B cell (primary cell): Measurements from ENCODE around the gene ARSI. TPM values are rescaled to one million over a fixed set of nuclear protein-coding genes. Genes with fewer than 3 reads are reported as not detected.

Experiments
- ATAC-seq: fragments of 200-7000 bp; cut with Tn5 transposase; one replicate; pipeline ENCODE4 v1.10.0; 2021; ENCODE audit warnings: low read depth, mild to moderate bottlenecking, moderate number of reproducible peaks, moderate library complexity
- CTCF ChIA-PET: fragments of 350-600 bp; sonication (Branson Sonifier 250); formaldehyde crosslinking; loops from one replicate; lab custom pipeline; 2021; ENCODE audit warnings: antibody characterized with exemption, inconsistent platforms; lab: Charles Lee
- POLR2A ChIA-PET: fragments of 350-600 bp; sonication (Branson Sonifier 250); formaldehyde crosslinking; loops from one replicate; lab custom pipeline; 2021; ENCODE audit warnings: antibody characterized with exemption; lab: Charles Lee
- DNase-seq: peaks from one replicate; pipeline ENCODE4 v3.0.0; 2013
- H2AFZ ChIP-seq: 2 replicates; pipeline ENCODE4 v1.6.1; 2012; ENCODE audit warnings: mild to moderate bottlenecking, low read depth, low read length; ENCODE audit not compliant: insufficient read depth, poor library complexity, severe bottlenecking
- H3K27ac ChIP-seq, 2 donors: 1 replicate in 1 of 2; 2 replicates in 1 of 2; pipeline ENCODE4 v1.5.1; 2012 to 2013; ENCODE audit warnings: low read length in 2 of 2, mild to moderate bottlenecking in 2 of 2, moderate library complexity in 1 of 2
- H3K27me3 ChIP-seq, 4 experiments: fragments of 200-600 bp in 1 of 4; sonication (generic) in 1 of 4; replicated peaks in 1 of 4; 1 replicate in 2 of 4; 2 replicates in 2 of 4; pipeline versions ENCODE4 v1.6.1 to v1.7.0; 2013 to 2016; ENCODE audit warnings: low read length in 3 of 4, mild to moderate bottlenecking in 2 of 4, mixed read lengths in 1 of 4, moderate library complexity in 1 of 4; ENCODE audit not compliant: insufficient read depth in 4 of 4, control insufficient read depth in 3 of 4; ENCODE audit errors: control extremely low read depth in 1 of 4
- H3K36me3 ChIP-seq, 2 experiments: replicated peaks in 1 of 2; 1 replicate in 1 of 2; 2 replicates in 1 of 2; pipeline versions ENCODE4 v1.6.1 to v1.7.1; 2013; ENCODE audit warnings: low read length in 1 of 2; ENCODE audit not compliant: insufficient read depth in 2 of 2, control insufficient read depth in 1 of 2; ENCODE audit errors: control extremely low read depth in 1 of 2, extremely low read depth in 1 of 2
- H3K4me1 ChIP-seq, 2 donors: fragments of 200-600 bp in 1 of 2; sonication (generic) in 1 of 2; 1 replicate in 1 of 2; 2 replicates in 1 of 2; pipeline versions ENCODE4 v1.5.1 to v1.6.1; 2013 to 2017; ENCODE audit warnings: low read length in 2 of 2; ENCODE audit not compliant: control insufficient read depth in 2 of 2, insufficient read depth in 2 of 2
- H3K4me2 ChIP-seq: replicated peaks from 2 replicates; pipeline ENCODE3; 2012; ENCODE audit warnings: mild to moderate bottlenecking, low read depth, low read length; ENCODE audit not compliant: poor library complexity, severe bottlenecking
- H3K4me3 ChIP-seq, 5 experiments: fragments of 200-600 bp in 1 of 5; sonication (generic) in 1 of 5; 1 replicate in 3 of 5; 2 replicates in 2 of 5; pipeline versions ENCODE4 v1.5.1 to v1.7.0; 2011 to 2016; ENCODE audit warnings: low read length in 4 of 5, mild to moderate bottlenecking in 4 of 5, low read depth in 2 of 5, control low read depth in 1 of 5, moderate library complexity in 1 of 5; ENCODE audit not compliant: insufficient read depth in 1 of 5; ENCODE audit errors: control extremely low read depth in 1 of 5, extremely low read depth in 1 of 5
- H3K79me2 ChIP-seq: fragments of 200-600 bp; sonication (generic); one replicate; pipeline ENCODE4 v1.6.0; 2016; ENCODE audit warnings: low read length; ENCODE audit not compliant: control insufficient read depth, insufficient read depth
- H3K9ac ChIP-seq: fragments of 200-600 bp; sonication (generic); 2 replicates; pipeline ENCODE4 v1.6.1; 2017; ENCODE audit warnings: mild to moderate bottlenecking, low read length, moderate library complexity
- H3K9me3 ChIP-seq, 3 donors: one replicate each; pipeline versions ENCODE4 v1.6.1 to v1.7.1; 2013; ENCODE audit warnings: low read length in 2 of 3; ENCODE audit not compliant: control insufficient read depth in 2 of 3, insufficient read depth in 1 of 3; ENCODE audit errors: control extremely low read depth in 1 of 3
- H4K20me1 ChIP-seq: 2 replicates; pipeline ENCODE4 v1.6.0; 2012; ENCODE audit warnings: mild to moderate bottlenecking, low read length; ENCODE audit not compliant: insufficient read depth, control insufficient read depth, poor library complexity, severe bottlenecking
- H3K27ac Mint-ChIP-seq: one replicate; pipeline ENCODE4 v1.8.0; 2021; ENCODE audit warnings: mixed read lengths
- H3K27me3 Mint-ChIP-seq: one replicate; pipeline ENCODE4 v1.8.0; 2021; ENCODE audit warnings: mixed read lengths
- H3K4me1 Mint-ChIP-seq: one replicate; pipeline ENCODE4 v1.8.0; 2021; ENCODE audit warnings: mixed read lengths
- H3K4me3 Mint-ChIP-seq: one replicate; pipeline ENCODE4 v1.8.0; 2021; ENCODE audit warnings: mixed read lengths
- H3K9me3 Mint-ChIP-seq: one replicate; pipeline ENCODE4 v1.8.0; 2022; ENCODE audit warnings: mixed read lengths; ENCODE audit not compliant: insufficient read depth
- CTCF ChIP-seq: fragments of 200-600 bp; IDR thresholded peaks from one replicate; pipeline ENCODE4 v1.8.0; 2022; ENCODE audit warnings: antibody characterized with exemption, mild to moderate bottlenecking
- EZH2 ChIP-seq: IDR thresholded peaks from 2 replicates; pipeline ENCODE4 v1.6.1; 2012; ENCODE audit warnings: borderline replicate concordance, low read depth, mild to moderate bottlenecking, moderate library complexity, low read length; ENCODE audit not compliant: insufficient read depth, poor library complexity, severe bottlenecking
- WGBS: methylation state at CpG from one replicate; pipeline ENCODE4 v1.1.5; 2013; ENCODE audit warnings: missing lambda C conversion rate; ENCODE audit not compliant: insufficient coverage; 5-methylcytosine and 5-hydroxymethylcytosine counted together
- intact Hi-C: fragments of 100-400 bp; cut with micrococcal nuclease; formaldehyde crosslinking; loops from one replicate; pipeline ENCODE4 v1.10.0; 2022
- polyA plus RNA-seq: library from polyadenylated mRNA; depleted of rRNA; stranded (reverse); fragments of >200 nt; gene quantifications from 2 replicates; pipeline ENCODE4 v1.2.3, GENCODE V29; 2012
- total RNA-seq, 2 donors: library from RNA; stranded (reverse); fragments of 120-200 nt in 1 of 2; gene quantifications; 1 replicate in 1 of 2; 2 replicates in 1 of 2; pipeline versions ENCODE4 v1.2.3 to v1.2.4, GENCODE V29; 2013 to 2022

ARSI gene
- total and polyA plus RNA-seq, 2 donors (not counting 1 experiment from before 2014, with no cell fraction given) = not detected

GRCh38 chr5:150300496-150301169 is 2.1 kb downstream of the ARSI start:
- H3K27me3 Mint-ChIP-seq = peaks cover 44% of the 10 kb centered on the region
- no peak for DNase-seq
- H3K9me3 Mint-ChIP-seq = no peaks in the 10 kb centered on the region
- no peak overlapping the region for H3K4me3 ChIP-seq
- H3K27ac ChIP-seq = no peak overlapping the region
- no peak overlapping the region for H3K9ac ChIP-seq
- ATAC-seq = no peak
- WGBS = 89% methylated on average over 9 of the region's 13 CpGs
- no peak overlapping the region for H3K27ac Mint-ChIP-seq
- intact Hi-C loops = no loop called here
- no peaks in the 10 kb centered on the region for H4K20me1 ChIP-seq
- peaks cover 2% of the 10 kb centered on the region for H3K4me1 Mint-ChIP-seq
- H3K4me3 Mint-ChIP-seq = no peak overlapping the region
- CTCF ChIA-PET = no interaction called here
- H3K4me1 ChIP-seq = peaks cover 0 to 14% of the 10 kb centered on the region in 2 donors
- no peak for TF ChIP-seq CTCF
- TF ChIP-seq EZH2 = no peak
- no peaks in the 10 kb centered on the region for H3K36me3 ChIP-seq
- no peaks in the 10 kb centered on the region for H3K79me2 ChIP-seq
- no peak overlapping the region for H3K4me2 ChIP-seq
- H3K27me3 ChIP-seq = peaks cover 0 to 22% (median 18%) of the 10 kb centered on the region in 4 experiments
- H3K9me3 ChIP-seq = peaks cover 0 to 6% (median 2%) of the 10 kb centered on the region in 3 donors
- POLR2A ChIA-PET = no interaction called here
- H2AFZ ChIP-seq = no peak overlapping the region

GRCh38 chr5:150299571-150300327 is 3.0 kb downstream of the ARSI start:
- no peak for ATAC-seq

More at GRCh38 chr5:150299571-150300327, 3.0 kb downstream of the ARSI start:
- Histone ChIP-seq H4K20me1 (no peaks in the 10 kb centered on the region), H3K4me1 (peaks cover 0 to 14% of the 10 kb centered on the region in 2 donors), H3K79me2 (no peaks in the 10 kb centered on the region), H3K4me3 (no peak overlapping the region), H3K4me2 (no peak overlapping the region), H3K9me3 (peaks cover 0 to 6% (median 2%) of the 10 kb centered on the region in 3 donors), H2AFZ (no peak overlapping the region), H3K36me3 (no peaks in the 10 kb centered on the region), H3K27me3 (peaks cover 0 to 22% (median 18%) of the 10 kb centered on the region in 4 experiments), H3K27ac (no peak overlapping the region), H3K9ac (no peak overlapping the region)
- Mint-ChIP-seq H3K4me1 (peaks cover 2% of the 10 kb centered on the region), H3K27ac (no peak overlapping the region), H3K9me3 (no peaks in the 10 kb centered on the region), H3K4me3 (no peak overlapping the region), H3K27me3 (peaks cover 37% of the 10 kb centered on the region)
- POLR2A ChIA-PET = no interaction called here
- no peak for DNase-seq
- 83% methylated on average over 2 of the region's 6 CpGs for WGBS
- TF ChIP-seq EZH2 (no peak), CTCF (no peak)
- CTCF ChIA-PET = no interaction called here
- intact Hi-C loops = no loop called here
